Epidermal melanocyte (primary cell): Measurements from ENCODE around the gene WFDC1.

ENCODE experiments used
- DNase-seq: peaks from one replicate; pipeline ENCODE4 v3.0.0; 2011; ENCODE audit warnings: low spot score; ENCODE audit not compliant: insufficient read length

The WFDC1 gene

GRCh38 chr16:84302111-84302954 lies 7.7 kb downstream of the WFDC1 start:
- no peak for DNase-seq

- DNase-seq, result no peak
These were observed 8.3 kb downstream of the WFDC1 start for GRCh38 chr16:84303023-84303422.

GRCh38 chr16:84303516-84303915 lies 8.8 kb downstream of the WFDC1 start:
- no peak for DNase-seq

- no peak for DNase-seq
These were observed 11.9 kb downstream of the WFDC1 start for GRCh38 chr16:84306564-84306963.

- no peak for DNase-seq
These were observed 12.7 kb downstream of the WFDC1 start for GRCh38 chr16:84307209-84307954.

- no peak for DNase-seq
These were observed 13.4 kb downstream of the WFDC1 start for GRCh38 chr16:84308120-84308519.

- no peak for DNase-seq
These were observed 16.0 kb downstream of the WFDC1 start for GRCh38 chr16:84310642-84311041.

GRCh38 chr16:84312783-84313382 lies 18.2 kb downstream of the WFDC1 start:
- DNase-seq, result no peak

- DNase-seq, result no peak
These were observed 19.2 kb downstream of the WFDC1 start for GRCh38 chr16:84313921-84314320.

- no peak for DNase-seq
These were observed 19.7 kb downstream of the WFDC1 start for GRCh38 chr16:84314373-84314772.

- no peak for DNase-seq
These were observed 20.1 kb downstream of the WFDC1 start for GRCh38 chr16:84314814-84315213.

- DNase-seq, result no peak
These were observed 20.7 kb downstream of the WFDC1 start for GRCh38 chr16:84315422-84315821.

GRCh38 chr16:84318091-84318975 lies 23.7 kb downstream of the WFDC1 start:
- no peak for DNase-seq

GRCh38 chr16:84319146-84319760 lies 24.6 kb downstream of the WFDC1 start:
- DNase-seq, result no peak

- no peak for DNase-seq
These were observed 25.8 kb downstream of the WFDC1 start for GRCh38 chr16:84320511-84320910.

- DNase-seq, result no peak
These were observed 27.3 kb downstream of the WFDC1 start for GRCh38 chr16:84321932-84322331.

GRCh38 chr16:84322749-84323148 lies 28.1 kb downstream of the WFDC1 start:
- no peak for DNase-seq

- DNase-seq, result no peak
These were observed 28.9 kb downstream of the WFDC1 start for GRCh38 chr16:84323606-84324005.

GRCh38 chr16:84324434-84325262 lies 30.0 kb downstream of the WFDC1 start:
- DNase-seq, result no peak

GRCh38 chr16:84326545-84326944 lies 31.9 kb downstream of the WFDC1 start:
- no peak for DNase-seq
